Esophagus squamous epithelium (tissue), 5 donors: ENCODE measurements around the gene ADGRV1. TPM values are rescaled to one million over a fixed set of nuclear protein-coding genes. Genes with fewer than 3 reads are reported as not detected.

Experiments
- DNase-seq: peaks from one replicate; lab custom pipeline; 2025; lab: John Stamatoyannopoulos, UW
- H3K27ac ChIP-seq, 4 donors: fragments of 200-600 bp; sonication (generic); one replicate each; pipeline ENCODE4 v1.5.1; 2016 to 2019; ENCODE audit warnings: mild to moderate bottlenecking in 1 of 4
- H3K27me3 ChIP-seq, 4 donors: fragments of 200-600 bp; sonication (generic); 1 replicate in 3 of 4; 2 replicates in 1 of 4; pipeline versions ENCODE4 v1.5.1 to v1.6.0; 2017 to 2021; ENCODE audit warnings: antibody characterized with exemption in 1 of 4
- H3K36me3 ChIP-seq, 3 donors: fragments of 200-600 bp; sonication (generic); one replicate each; pipeline ENCODE4 v1.5.1; 2016 to 2019
- H3K4me1 ChIP-seq, 3 donors: fragments of 200-600 bp; sonication (generic); one replicate each; pipeline ENCODE4 v1.5.1; 2017 to 2019
- H3K4me3 ChIP-seq, 4 donors: fragments of 200-600 bp; sonication (generic); 1 replicate in 3 of 4; 2 replicates in 1 of 4; pipeline ENCODE4 v1.5.1; 2016 to 2019; ENCODE audit warnings: mild to moderate bottlenecking in 2 of 4, moderate library complexity in 1 of 4
- H3K9me3 ChIP-seq, 3 donors: fragments of 200-600 bp; sonication (generic); one replicate each; pipeline ENCODE4 v1.5.1; 2016 to 2019
- CTCF ChIP-seq, 6 experiments: fragments of 450-650 bp in 4 of 6; fragments of 200-600 bp in 2 of 6; sonication (generic) in 2 of 6; IDR thresholded peaks; one replicate each; pipeline ENCODE4 v1.5.1; 2016 to 2019; ENCODE audit warnings: antibody characterized with exemption in 6 of 6, mild to moderate bottlenecking in 4 of 6, moderate library complexity in 4 of 6
- POLR2A ChIP-seq, 4 donors: fragments of 450-650 bp; IDR thresholded peaks; one replicate each; pipeline ENCODE4 v1.6.1; 2017; ENCODE audit warnings: antibody characterized with exemption in 4 of 4, mild to moderate bottlenecking in 4 of 4, moderate library complexity in 3 of 4
- WGBS, 2 donors: methylation state at CpG; one replicate each; pipeline ENCODE4 v1.1.5; 2018; 5-methylcytosine and 5-hydroxymethylcytosine counted together
- intact Hi-C: fragments of 100-400 bp; cut with DNase I; formaldehyde crosslinking; loops from one replicate; pipeline ENCODE4 v1.15.0; 2022
- total RNA-seq, 4 donors: library from RNA; depleted of rRNA; stranded (reverse); fragments of >200 nt; gene quantifications; one replicate each; pipeline ENCODE4 v1.1.0, GENCODE V29; 2016
- donor health status: DM: yes; HTN: yes; CAD: no.

Gene ADGRV1
- total RNA-seq, 4 donors from 2014 or later = 1.9 to 14.1 (median 4.0) TPM

GRCh38 chr5:90955001-90955635 lies 396.5 kb downstream of the ADGRV1 start:
- WGBS, 2 donors = 80 to 89% methylated on average over 6 of the region's 6 CpGs
- no peak overlapping the region for H3K27ac ChIP-seq
- DNase-seq = no peak
- no peaks in the 10 kb centered on the region for H3K36me3 ChIP-seq
- TF ChIP-seq POLR2A (IDR thresholded peaks at IDR 0.05) = no peak
- TF ChIP-seq CTCF (IDR thresholded peaks at IDR 0.05) = no peak
- H3K4me1 ChIP-seq = no peaks in the 10 kb centered on the region
- intact Hi-C loops = no loop called here
- no peaks in the 10 kb centered on the region for H3K27me3 ChIP-seq
- no peak overlapping the region for H3K4me3 ChIP-seq
- no peaks in the 10 kb centered on the region for H3K9me3 ChIP-seq

GRCh38 chr5:90956511-90957097 lies 398.0 kb downstream of the ADGRV1 start:
- TF ChIP-seq CTCF (IDR thresholded peaks at IDR 0.05) (no peak), POLR2A (IDR thresholded peaks at IDR 0.05) (no peak)

GRCh38 chr5:90957906-90958305 lies 399.3 kb downstream of the ADGRV1 start:
- no peaks in the 10 kb centered on the region for H3K9me3 ChIP-seq
- no peaks in the 10 kb centered on the region for H3K36me3 ChIP-seq
- intact Hi-C loops = no loop called here
- H3K4me1 ChIP-seq = no peaks in the 10 kb centered on the region
- H3K4me3 ChIP-seq = no peak overlapping the region
- TF ChIP-seq POLR2A (IDR thresholded peaks at IDR 0.05) (no peak), CTCF (IDR thresholded peaks at IDR 0.05) (no peak)
- no peak for DNase-seq
- no peak overlapping the region for H3K27ac ChIP-seq
- no peaks in the 10 kb centered on the region for H3K27me3 ChIP-seq

More at GRCh38 chr5:90956511-90957097, 398.0 kb downstream of the ADGRV1 start:
- Histone ChIP-seq H3K9me3 (no peaks in the 10 kb centered on the region), H3K27me3 (no peaks in the 10 kb centered on the region), H3K4me1 (no peaks in the 10 kb centered on the region), H3K4me3 (no peak overlapping the region), H3K27ac (no peak overlapping the region), H3K36me3 (no peaks in the 10 kb centered on the region)
- intact Hi-C loops = no loop called here
- DNase-seq = no peak
- 52 to 65% methylated on average over 4 of the region's 4 CpGs for WGBS, 2 donors

- Histone ChIP-seq H3K27ac (no peak overlapping the region), H3K4me3 (no peak overlapping the region), H3K27me3 (no peaks in the 10 kb centered on the region), H3K4me1 (no peaks in the 10 kb centered on the region), H3K36me3 (no peaks in the 10 kb centered on the region), H3K9me3 (no peaks in the 10 kb centered on the region)
- DNase-seq = no peak
- no peak for TF ChIP-seq POLR2A (IDR thresholded peaks at IDR 0.05)
- TF ChIP-seq CTCF (IDR thresholded peaks at IDR 0.05) = no peak
- intact Hi-C loops = no loop called here
These were observed 400.7 kb downstream of the ADGRV1 start for GRCh38 chr5:90959262-90959661.

GRCh38 chr5:90962481-90962880 lies 403.9 kb downstream of the ADGRV1 start:
- no peaks in the 10 kb centered on the region for H3K36me3 ChIP-seq
- no peaks in the 10 kb centered on the region for H3K9me3 ChIP-seq
- TF ChIP-seq CTCF (IDR thresholded peaks at IDR 0.05) (no peak), POLR2A (IDR thresholded peaks at IDR 0.05) (no peak)
- intact Hi-C loops = no loop called here
- no peaks in the 10 kb centered on the region for H3K27me3 ChIP-seq
- H3K27ac ChIP-seq = no peak overlapping the region
- H3K4me1 ChIP-seq = no peaks in the 10 kb centered on the region
- DNase-seq = no peak
- no peak overlapping the region for H3K4me3 ChIP-seq
